LNCaP clone FGC (cell line): Measurements from ENCODE around the gene UTS2R.
"Not testable (repeated sequence)": the region's sequence is repeated elsewhere in the genome, so short reads cannot be mapped to it uniquely, and the experiment has no call there.

ENCODE experiments used
- DNase-seq: peaks from one replicate; pipeline ENCODE4 v3.0.0-alpha.2; 2011; ENCODE audit warnings: low read depth
- H3K4me3 ChIP-seq: 2 replicates; pipeline ENCODE4 v1.5.1; 2011; ENCODE audit warnings: mild to moderate bottlenecking, low read depth, low read length, control low read depth
- CTCF ChIP-seq: IDR thresholded peaks from 2 replicates; pipeline ENCODE4 v1.5.1; 2012; ENCODE audit warnings: mild to moderate bottlenecking; ENCODE audit not compliant: control insufficient read depth, insufficient read depth; ENCODE audit errors: extremely low read depth

UTS2R gene

DNA sequence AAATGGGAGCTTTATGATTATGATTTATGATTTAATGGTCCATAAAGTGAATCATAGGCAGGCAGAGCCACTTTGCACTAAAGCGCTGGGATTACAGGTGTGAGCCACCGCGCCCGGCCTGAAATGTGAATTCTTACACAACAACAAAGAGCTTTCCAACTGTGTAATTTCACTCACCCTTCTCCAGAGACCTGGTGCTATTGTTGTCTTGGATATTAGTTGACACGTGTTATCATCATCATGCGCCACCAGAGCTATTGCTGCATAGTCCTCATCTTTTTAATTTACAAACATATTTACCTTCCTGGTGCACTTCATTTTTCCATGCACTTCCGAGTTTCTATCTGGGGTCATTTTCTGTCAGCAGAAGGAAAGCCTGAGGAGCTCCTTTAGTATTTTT, 4.8 kb upstream of the UTS2R start:
- no peak for DNase-seq
- H3K4me3 ChIP-seq, result no peak overlapping the region
- no peak for TF ChIP-seq CTCF

- no peak for TF ChIP-seq CTCF
- no peak for DNase-seq
- H3K4me3 ChIP-seq, result no peak overlapping the region
Measured at GRCh38 chr17:82367724-82368524, 3.6 kb upstream of the UTS2R start.

DNA sequence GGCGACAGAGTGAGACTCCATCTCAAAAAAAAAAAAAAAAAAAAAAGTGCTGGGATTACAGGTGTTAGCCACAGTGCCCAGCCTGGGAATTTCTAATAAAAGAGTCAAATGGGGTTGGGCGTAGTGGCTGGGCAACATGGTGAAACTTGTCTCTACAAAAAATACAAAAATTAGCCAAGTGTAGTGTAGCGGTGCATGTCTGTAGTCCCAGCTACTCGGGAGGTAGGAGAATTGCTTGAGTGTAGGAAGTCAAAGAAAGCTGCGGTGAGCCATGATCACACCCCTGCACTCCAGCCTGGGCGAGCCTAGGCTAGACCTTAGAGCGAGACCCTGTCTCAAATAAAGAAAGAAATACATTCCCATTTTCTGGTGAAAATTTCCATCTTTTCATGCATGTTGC, 2.4 kb upstream of the UTS2R start:
- no peak for TF ChIP-seq CTCF
- no peak overlapping the region for H3K4me3 ChIP-seq
- no peak for DNase-seq

DNA sequence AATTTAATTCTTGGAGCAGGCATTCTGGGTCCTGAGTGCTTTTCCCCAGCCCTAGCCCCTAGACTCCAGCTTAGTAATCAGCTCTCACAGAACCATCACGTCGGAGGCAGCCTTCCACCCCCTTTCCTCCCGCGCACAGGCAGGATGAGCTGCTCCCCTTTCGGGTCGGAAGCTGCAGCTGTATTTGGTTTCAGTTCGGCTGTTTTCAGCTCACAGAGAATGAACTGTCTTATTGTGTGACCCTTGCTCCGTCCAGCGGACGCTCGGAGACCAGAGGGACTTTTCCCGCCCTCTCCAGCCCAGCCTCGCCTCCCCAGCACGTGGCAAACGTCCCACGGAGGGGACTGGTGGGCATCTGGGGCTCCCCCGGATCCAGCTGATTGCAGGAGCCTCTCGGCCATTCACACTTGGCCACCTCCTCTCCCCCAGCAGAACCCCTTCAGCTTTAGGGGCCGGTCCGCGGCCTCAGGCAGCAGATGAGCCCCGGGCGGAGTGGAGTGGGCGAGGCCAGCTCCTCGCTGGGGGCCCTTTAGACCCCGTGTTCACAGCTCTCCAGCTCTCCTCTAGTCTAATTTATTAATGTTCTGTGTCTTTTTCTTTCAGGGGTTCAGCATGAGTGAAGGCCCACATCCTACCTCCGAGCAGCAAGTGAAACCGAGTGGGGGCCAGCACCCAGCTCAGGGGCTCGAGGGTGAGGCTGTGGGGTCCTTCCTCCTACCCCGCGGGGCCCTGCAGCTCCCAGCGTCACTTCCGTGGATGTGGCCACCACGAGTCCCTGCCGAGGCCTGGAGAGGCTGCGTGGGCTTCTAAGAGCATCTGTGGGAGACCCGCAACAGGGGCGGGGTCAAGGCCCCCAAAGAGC, 863 bp upstream of the UTS2R start:
- no peak overlapping the region for H3K4me3 ChIP-seq
- no peak for DNase-seq

DNA sequence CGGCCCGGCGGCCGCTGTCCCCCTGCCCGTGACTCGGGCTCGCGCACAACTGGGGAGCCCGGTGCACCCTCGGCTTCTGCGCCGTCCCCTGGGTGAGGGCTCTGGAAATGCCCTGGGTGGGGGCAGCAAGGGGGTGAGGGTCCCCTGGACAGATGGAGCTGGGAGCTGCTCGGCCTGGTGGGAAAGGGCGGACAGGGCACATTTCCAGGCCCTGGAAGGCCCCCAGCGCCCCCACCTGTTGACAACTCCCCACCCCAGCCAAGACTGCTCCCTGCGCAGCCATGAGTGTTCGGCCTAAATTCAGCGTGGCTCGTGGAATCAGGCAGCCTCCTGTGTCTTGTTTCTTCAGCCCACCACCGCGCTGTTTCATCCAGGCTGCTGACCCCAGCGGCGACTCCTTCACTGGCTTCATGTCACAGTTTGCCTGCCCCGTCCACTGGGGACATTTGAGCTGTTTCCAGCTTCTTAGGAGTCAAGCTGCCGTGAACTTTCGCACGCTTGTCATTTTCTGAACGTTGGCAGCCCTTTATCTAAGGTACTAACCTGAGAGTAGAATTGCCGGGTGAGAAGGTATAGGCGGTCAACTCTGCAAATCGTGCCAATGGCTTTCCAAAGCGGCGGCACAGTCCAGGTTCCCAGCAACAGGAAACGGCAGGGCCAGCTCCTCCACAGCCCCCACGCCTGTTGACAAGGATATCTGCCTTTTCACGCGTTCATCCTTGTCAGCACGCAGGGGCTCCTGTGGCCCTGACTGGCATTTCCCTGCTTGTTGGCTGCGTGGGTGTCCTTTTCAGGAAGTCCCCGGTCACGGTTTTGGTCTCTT, 895 bp downstream of the UTS2R start:
- DNase-seq, result no peak
- TF ChIP-seq CTCF, result no peak
- H3K4me3 ChIP-seq, result no peak overlapping the region

More for the DNA sequence above, 863 bp upstream of the UTS2R start:
- TF ChIP-seq CTCF, result no peak

DNA sequence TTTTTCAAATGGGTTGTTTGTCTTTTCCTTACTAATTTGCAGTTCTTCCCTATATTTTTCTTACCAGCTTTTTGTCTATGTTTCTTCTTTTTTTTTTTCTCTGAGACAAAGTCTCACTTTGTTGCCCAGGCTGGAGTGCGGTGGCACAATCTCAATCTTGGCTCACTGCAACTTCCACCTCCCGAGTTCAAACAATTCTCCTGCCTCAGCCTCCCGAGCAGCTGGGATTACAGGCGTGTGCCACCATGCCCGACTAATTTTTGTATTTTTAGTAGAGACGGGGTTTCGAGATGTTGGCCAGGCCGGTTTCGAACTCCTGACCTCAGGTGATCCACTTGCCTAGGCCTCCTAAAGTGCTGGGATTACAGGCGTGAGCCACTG, 1.5 kb downstream of the UTS2R start:
- not testable (repeated sequence) for H3K4me3 ChIP-seq, DNase-seq
